Brain microvascular endothelial cell (primary cell): Measurements from ENCODE around the gene APBB2.

Experiments used
- DNase-seq: peaks from one replicate; pipeline ENCODE4 v3.0.0-alpha.2; 2020
- H3K27ac ChIP-seq: fragments of 250-450 bp; sonication (Bioruptor Pico); 2 replicates; pipeline ENCODE4 v1.5.1; 2020; ENCODE audit warnings: mild to moderate bottlenecking, moderate library complexity
- H3K27me3 ChIP-seq: fragments of 250-450 bp; sonication (Bioruptor Pico); replicated peaks from 2 replicates; pipeline ENCODE4 v1.5.1; 2020; ENCODE audit warnings: mild to moderate bottlenecking
- H3K36me3 ChIP-seq: fragments of 250-450 bp; sonication (Bioruptor Pico); replicated peaks from 2 replicates; pipeline ENCODE4 v1.5.1; 2020; ENCODE audit warnings: mild to moderate bottlenecking
- H3K4me3 ChIP-seq: 2 replicates; pipeline ENCODE4 v1.5.1; 2011; ENCODE audit warnings: low read depth, mild to moderate bottlenecking, control low read depth, low read length, moderate library complexity
- in situ Hi-C: cut with HindIII; loops from 2 replicates; pipeline ENCODE4 v1.10.0; 2017; ENCODE audit warnings: low sequenced_read_pairs, low pct_ligation_motif_present
- TF ChIP-seq, protein P1 (sequence below): IDR thresholded peaks from 2 replicates; pipeline ENCODE4 v1.5.1; 2011; ENCODE audit warnings: low read depth, mild to moderate bottlenecking, moderate library complexity, low read length, control low read depth, inconsistent platforms; ENCODE audit errors: missing control alignments

The APBB2 gene

DNA sequence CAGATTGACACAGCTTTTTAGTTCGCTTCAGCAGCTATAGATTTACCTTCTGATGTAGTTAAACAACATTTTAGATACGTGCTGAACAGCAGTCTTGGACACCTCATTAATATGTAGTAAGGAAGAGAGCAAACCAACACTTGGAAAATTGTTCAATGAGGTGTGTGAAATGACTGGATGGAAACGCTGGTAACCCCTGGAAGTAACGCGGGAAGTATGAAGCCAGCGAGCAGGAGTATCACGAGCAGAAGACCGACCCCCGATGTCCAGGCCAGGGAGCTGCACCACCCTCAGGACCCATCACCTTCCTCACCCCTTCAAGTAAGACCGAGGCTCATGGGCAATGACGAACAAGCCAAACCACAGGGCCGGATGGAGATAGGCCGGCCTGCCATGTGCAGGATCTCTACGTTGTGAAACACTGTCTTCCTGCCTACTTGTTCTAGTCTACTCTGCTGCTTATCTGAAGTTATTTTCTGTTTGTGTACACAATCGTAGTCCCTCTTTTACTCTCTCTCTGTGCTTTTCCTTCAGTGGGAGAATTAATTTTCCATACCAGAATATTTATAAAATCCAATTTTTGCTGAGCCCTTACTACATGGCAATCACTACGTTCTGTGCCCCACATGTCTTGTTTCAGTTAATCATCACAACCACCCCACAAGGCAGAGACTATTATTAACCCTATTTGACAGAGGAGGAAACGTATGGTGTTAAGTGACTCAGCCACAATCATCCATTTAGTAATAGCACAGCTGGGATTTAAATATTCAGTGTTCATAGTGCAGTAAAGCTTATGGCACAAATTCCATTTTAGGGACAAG lies 221.7 kb downstream of the APBB2 start:
- Histone ChIP-seq H3K27me3 (no peaks in the 10 kb centered on the region), H3K27ac (peak overlapping the region; percentile 95), H3K36me3 (no peaks in the 10 kb centered on the region), H3K4me3 (no peak overlapping the region)
- DNase-seq: peak; percentile 86
- TF ChIP-seq, protein P1, sequence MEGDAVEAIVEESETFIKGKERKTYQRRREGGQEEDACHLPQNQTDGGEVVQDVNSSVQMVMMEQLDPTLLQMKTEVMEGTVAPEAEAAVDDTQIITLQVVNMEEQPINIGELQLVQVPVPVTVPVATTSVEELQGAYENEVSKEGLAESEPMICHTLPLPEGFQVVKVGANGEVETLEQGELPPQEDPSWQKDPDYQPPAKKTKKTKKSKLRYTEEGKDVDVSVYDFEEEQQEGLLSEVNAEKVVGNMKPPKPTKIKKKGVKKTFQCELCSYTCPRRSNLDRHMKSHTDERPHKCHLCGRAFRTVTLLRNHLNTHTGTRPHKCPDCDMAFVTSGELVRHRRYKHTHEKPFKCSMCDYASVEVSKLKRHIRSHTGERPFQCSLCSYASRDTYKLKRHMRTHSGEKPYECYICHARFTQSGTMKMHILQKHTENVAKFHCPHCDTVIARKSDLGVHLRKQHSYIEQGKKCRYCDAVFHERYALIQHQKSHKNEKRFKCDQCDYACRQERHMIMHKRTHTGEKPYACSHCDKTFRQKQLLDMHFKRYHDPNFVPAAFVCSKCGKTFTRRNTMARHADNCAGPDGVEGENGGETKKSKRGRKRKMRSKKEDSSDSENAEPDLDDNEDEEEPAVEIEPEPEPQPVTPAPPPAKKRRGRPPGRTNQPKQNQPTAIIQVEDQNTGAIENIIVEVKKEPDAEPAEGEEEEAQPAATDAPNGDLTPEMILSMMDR: no peak
- in situ Hi-C loops: no loop called here

DNA sequence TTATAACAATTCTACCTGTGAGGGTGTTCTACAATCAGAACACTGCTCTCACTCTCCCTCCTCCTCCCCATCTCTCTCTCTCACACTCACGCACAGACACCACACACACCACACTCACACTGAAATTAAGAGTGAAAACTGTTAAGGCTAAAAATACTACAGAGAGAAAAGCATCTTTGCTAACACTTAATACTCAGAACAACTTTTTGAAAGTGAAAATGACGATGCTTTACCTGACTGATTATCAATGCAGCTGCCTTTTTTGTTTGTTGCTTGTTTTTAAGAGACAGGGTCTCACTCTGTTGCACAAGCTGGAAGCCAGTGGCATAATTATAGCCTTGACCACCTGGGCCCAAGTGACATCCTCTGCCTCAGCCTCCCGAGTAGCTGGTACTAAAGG lies 222.4 kb downstream of the APBB2 start:
- peak overlapping the region; percentile 95 for H3K27ac ChIP-seq
- in situ Hi-C loops: no loop called here
- H3K4me3 ChIP-seq: no peak overlapping the region
- TF ChIP-seq, protein P1: no peak
- no peak for DNase-seq
- H3K36me3 ChIP-seq: no peaks in the 10 kb centered on the region
- H3K27me3 ChIP-seq: no peaks in the 10 kb centered on the region

- H3K4me3 ChIP-seq: no peak overlapping the region
- H3K36me3 ChIP-seq: no peaks in the 10 kb centered on the region
- TF ChIP-seq, protein P1: no peak
- peak; percentile 24 for DNase-seq
- in situ Hi-C loops: no loop called here
- H3K27ac ChIP-seq: peak overlapping the region; percentile 95
- no peaks in the 10 kb centered on the region for H3K27me3 ChIP-seq
These were observed 223.5 kb downstream of the APBB2 start for GRCh38 chr4:40990899-40991265.

DNA sequence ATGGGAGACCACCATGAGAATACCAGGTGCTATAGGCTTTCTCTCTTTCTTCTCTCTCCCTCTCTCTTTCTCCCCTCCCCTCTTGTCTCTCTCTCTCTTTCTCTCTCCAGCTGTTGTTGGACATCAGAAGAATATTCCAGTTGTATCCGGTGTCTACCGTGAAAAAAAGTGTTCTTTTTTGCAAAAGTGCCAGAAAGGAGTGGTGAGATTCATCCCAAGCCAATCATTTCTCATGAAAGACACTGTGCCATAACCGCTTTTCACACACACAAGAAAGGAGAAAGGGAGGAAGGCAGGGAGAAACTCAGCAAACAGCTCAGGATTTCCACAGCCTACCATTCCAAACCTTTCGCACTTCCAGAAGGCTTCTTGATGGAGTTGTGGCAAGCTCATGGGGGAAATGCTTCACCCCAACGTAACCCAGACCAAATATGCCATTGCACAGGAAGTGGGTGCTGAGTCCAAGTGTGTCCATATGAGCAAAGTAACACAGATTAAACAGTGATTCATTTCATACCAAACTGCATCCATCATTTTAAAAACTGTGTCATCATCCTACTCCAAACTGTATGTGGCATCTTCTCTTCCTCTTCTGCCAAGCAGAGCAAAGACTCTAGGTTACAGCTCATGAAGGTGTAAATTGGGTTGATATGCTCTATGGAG lies 224.0 kb downstream of the APBB2 start:
- Histone ChIP-seq H3K27me3 (no peaks in the 10 kb centered on the region), H3K36me3 (no peaks in the 10 kb centered on the region), H3K4me3 (no peak overlapping the region), H3K27ac (peak overlapping the region; percentile 95)
- DNase-seq: peak; percentile 93
- TF ChIP-seq, protein P1: no peak
- in situ Hi-C loops: no loop called here

DNA sequence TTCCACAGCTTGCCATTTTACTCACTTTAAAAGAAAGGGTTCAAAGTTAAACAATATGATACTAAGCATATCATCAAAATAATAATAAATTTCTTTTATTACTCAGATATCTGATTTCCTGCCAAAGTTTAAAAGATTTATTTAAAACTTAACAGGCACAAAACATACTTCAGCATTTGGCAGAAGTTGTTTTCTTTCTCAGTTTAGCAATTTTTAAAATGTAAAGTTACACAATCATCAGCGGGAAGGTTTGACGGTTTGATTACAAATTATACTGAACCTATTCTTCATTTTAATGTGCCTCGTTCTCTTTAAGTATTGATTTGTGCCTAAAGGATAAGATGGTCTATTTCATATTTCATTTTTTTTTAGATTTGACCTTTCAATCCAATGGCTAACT lies 227.2 kb downstream of the APBB2 start:
- TF ChIP-seq, protein P1: no peak
- in situ Hi-C loops: no loop called here

More for the DNA sequence above, 227.2 kb downstream of the APBB2 start:
- Histone ChIP-seq H3K27ac (no peak overlapping the region), H3K27me3 (no peaks in the 10 kb centered on the region), H3K36me3 (peaks cover 5% of the 10 kb centered on the region), H3K4me3 (no peak overlapping the region)
- no peak for DNase-seq
